Coronary artery (tissue), 2 donors: ENCODE measurements around the gene ECD.

Experiments used
- DNase-seq: peaks from one replicate; pipeline ENCODE4 v3.0.0-alpha.2; 2017; ENCODE audit warnings: low spot score
- H3K27ac ChIP-seq, 2 donors: fragments of 200-600 bp; sonication (generic); one replicate each; pipeline ENCODE4 v1.5.1; 2016 to 2019
- H3K4me3 ChIP-seq: fragments of 200-600 bp; sonication (generic); 2 replicates; pipeline ENCODE4 v1.5.1; 2016; ENCODE audit warnings: mild to moderate bottlenecking, moderate library complexity
- CTCF ChIP-seq: fragments of 200-600 bp; sonication (generic); IDR thresholded peaks from one replicate; pipeline ENCODE4 v1.5.1; 2019; ENCODE audit warnings: antibody characterized with exemption

The ECD gene

GRCh38 chr10:73206385-73206784 is 38.6 kb upstream of the ECD start:
- H3K27ac ChIP-seq = no peak overlapping the region
- DNase-seq = no peak
- no peak overlapping the region for H3K4me3 ChIP-seq
- TF ChIP-seq CTCF = no peak

GRCh38 chr10:73205890-73206289 is 38.1 kb upstream of the ECD start:
- Histone ChIP-seq H3K4me3 (no peak overlapping the region), H3K27ac (no peak overlapping the region)
- no peak for TF ChIP-seq CTCF
- DNase-seq = no peak

- H3K27ac ChIP-seq = no peak overlapping the region
- no peak for TF ChIP-seq CTCF
- H3K4me3 ChIP-seq = no peak overlapping the region
- DNase-seq = no peak
Measured at GRCh38 chr10:73205081-73205480, 37.3 kb upstream of the ECD start.

GRCh38 chr10:73190188-73190587 is 22.4 kb upstream of the ECD start:
- no peak for DNase-seq
- Histone ChIP-seq H3K4me3 (no peak overlapping the region), H3K27ac (no peak overlapping the region)
- TF ChIP-seq CTCF = no peak

- TF ChIP-seq CTCF = no peak
- no peak for DNase-seq
- Histone ChIP-seq H3K4me3 (no peak overlapping the region), H3K27ac (no peak overlapping the region)
Measured at GRCh38 chr10:73186266-73186665, 18.5 kb upstream of the ECD start.

GRCh38 chr10:73183667-73184281 is 16.0 kb upstream of the ECD start:
- no peak for DNase-seq
- Histone ChIP-seq H3K4me3 (no peak overlapping the region), H3K27ac (no peak overlapping the region)
- TF ChIP-seq CTCF = no peak

GRCh38 chr10:73182568-73182967 is 14.8 kb upstream of the ECD start:
- Histone ChIP-seq H3K27ac (no peak overlapping the region), H3K4me3 (no peak overlapping the region)
- no peak for DNase-seq
- no peak for TF ChIP-seq CTCF
